Kidney glomerular epithelial cell (primary cell): Measurements from ENCODE around the gene DAB1.

Source experiments
- DNase-seq: peaks from one replicate; lab custom pipeline; 2025; lab: John Stamatoyannopoulos, UW

DAB1 gene

GRCh38 chr1:57163325-57163724 lies 260.5 kb downstream of the DAB1 start:
- DNase-seq: no peak

- DNase-seq: no peak
These were observed 261.1 kb downstream of the DAB1 start for GRCh38 chr1:57162607-57163261.

- DNase-seq: no peak
These were observed 263.3 kb downstream of the DAB1 start for GRCh38 chr1:57160594-57160993.

GRCh38 chr1:57158604-57158998 lies 265.3 kb downstream of the DAB1 start:
- DNase-seq: no peak

GRCh38 chr1:57157818-57158603 lies 265.8 kb downstream of the DAB1 start:
- peak; percentile 43 for DNase-seq

GRCh38 chr1:57156907-57157306 lies 267.0 kb downstream of the DAB1 start:
- DNase-seq: no peak

GRCh38 chr1:57146100-57146499 lies 277.8 kb downstream of the DAB1 start:
- DNase-seq: no peak

- no peak for DNase-seq
These were observed 280.9 kb downstream of the DAB1 start for GRCh38 chr1:57142999-57143398.

GRCh38 chr1:57142169-57142568 lies 281.7 kb downstream of the DAB1 start:
- DNase-seq: no peak

GRCh38 chr1:57138432-57139078 lies 285.3 kb downstream of the DAB1 start:
- DNase-seq: no peak

- no peak for DNase-seq
These were observed 285.9 kb downstream of the DAB1 start for GRCh38 chr1:57137980-57138379.

- no peak for DNase-seq
These were observed 289.1 kb downstream of the DAB1 start for GRCh38 chr1:57134803-57135202.

GRCh38 chr1:57133686-57134085 lies 290.2 kb downstream of the DAB1 start:
- no peak for DNase-seq

- DNase-seq: no peak
These were observed 290.8 kb downstream of the DAB1 start for GRCh38 chr1:57132993-57133622.

- peak; percentile 67 for DNase-seq
These were observed 292.0 kb downstream of the DAB1 start for GRCh38 chr1:57131701-57132394.

GRCh38 chr1:57131257-57131656 lies 292.6 kb downstream of the DAB1 start:
- DNase-seq: no peak

GRCh38 chr1:57129865-57130264 lies 294.0 kb downstream of the DAB1 start:
- DNase-seq: no peak

GRCh38 chr1:57127976-57128375 lies 295.9 kb downstream of the DAB1 start:
- no peak for DNase-seq

- peak; percentile 38 for DNase-seq
These were observed 299.0 kb downstream of the DAB1 start for GRCh38 chr1:57124768-57125446.

- DNase-seq: no peak
These were observed 299.7 kb downstream of the DAB1 start for GRCh38 chr1:57124170-57124569.

- DNase-seq: peak; percentile 69
These were observed 301.8 kb downstream of the DAB1 start for GRCh38 chr1:57122031-57122430.
